LHCN-M2 (cell line): Measurements from ENCODE around the gene OSBPL2. TPM values are rescaled to one million over a fixed set of nuclear protein-coding genes. Genes with fewer than 3 reads are reported as not detected.

Experiments used
- DNase-seq: peaks from one replicate; pipeline ENCODE4 v3.0.0-alpha.2; 2012; ENCODE audit warnings: low read depth
- total RNA-seq: library from RNA; depleted of rRNA; stranded (reverse); fragments of >200 nt; gene quantifications from 2 replicates; pipeline ENCODE4 v1.2.3, GENCODE V29; 2014

Gene OSBPL2
- total RNA-seq, 1 experiment from 2014 or later, result 12.7 TPM

DNA sequence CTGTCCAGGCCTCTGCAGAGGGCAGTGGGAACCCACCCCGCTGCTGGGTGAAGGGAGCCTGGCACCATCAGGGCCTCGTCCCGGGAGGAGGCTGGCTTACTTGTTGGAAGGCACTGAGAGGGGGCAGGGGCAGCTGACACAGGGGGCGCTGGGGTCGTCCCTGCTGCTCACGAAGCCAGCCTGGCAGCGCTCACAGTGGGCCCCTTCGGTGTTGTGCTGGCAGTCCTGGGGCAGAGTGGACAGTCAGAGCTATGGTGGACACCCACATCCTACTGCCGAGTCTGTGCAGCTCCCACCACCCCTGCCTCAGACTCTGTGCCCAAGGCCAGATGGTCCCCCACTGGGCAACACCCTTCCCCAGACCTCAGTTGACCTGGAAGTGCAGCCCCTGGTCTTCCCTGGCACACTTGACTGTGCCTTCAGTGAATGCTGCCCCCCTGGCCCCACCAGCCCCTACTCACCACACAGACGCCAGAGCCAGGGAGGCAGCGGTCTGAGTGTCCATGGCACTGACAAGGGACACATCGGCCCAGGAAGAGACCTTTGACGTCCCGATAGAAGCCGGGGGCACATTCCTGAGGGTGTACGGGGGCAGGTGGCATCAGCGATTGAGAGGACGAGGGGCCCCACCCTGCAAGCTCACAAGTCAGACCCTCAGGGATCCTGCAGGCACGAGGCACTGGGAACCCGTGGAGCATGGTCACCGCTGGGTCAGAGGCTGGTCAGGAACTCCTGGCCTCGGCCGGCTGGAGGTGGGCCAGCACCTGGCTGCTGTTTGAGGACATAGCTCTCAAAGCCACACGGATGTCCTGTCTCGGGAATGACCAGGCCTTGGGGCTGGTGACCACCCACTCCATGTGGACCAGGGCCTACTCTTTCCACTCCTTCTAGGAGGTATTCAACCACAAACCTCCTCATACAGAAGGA, 85.9 kb downstream of the OSBPL2 start:
- no peak for DNase-seq

DNA sequence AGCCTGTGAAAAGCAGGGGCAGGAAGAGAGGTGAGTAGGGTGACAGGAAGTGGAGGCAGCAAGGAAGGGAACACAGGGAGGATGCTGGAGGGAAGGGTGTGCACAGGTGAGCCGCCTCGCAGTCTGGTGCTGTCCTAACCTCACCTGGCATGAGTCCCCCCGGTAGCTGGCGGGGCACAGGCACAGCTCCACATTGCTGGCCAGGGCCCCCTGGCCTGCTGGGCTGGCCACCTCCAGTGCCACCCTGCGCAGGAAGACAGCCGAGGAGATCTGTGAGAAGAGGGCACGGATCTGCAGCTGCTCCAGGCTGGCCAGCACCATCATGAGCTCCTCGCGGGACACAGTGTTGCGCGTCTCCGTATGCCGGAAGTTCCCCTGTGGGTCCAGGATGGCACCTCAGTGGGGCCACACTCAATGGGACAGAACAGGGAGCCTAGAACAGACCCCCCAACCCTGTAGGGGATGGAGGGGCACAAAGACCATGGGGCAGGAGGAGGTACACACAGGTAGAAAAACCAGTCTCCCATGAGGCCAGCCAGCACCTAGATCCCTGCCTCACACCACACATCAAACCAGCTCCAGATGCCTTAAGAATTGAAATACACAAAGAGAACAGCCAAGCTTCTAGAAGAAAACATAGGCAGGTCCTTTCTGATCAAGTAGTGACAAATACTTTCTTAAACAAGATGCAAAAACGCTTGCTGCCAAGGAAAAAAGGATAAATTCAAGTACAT, 87.0 kb downstream of the OSBPL2 start:
- DNase-seq, result no peak

DNA sequence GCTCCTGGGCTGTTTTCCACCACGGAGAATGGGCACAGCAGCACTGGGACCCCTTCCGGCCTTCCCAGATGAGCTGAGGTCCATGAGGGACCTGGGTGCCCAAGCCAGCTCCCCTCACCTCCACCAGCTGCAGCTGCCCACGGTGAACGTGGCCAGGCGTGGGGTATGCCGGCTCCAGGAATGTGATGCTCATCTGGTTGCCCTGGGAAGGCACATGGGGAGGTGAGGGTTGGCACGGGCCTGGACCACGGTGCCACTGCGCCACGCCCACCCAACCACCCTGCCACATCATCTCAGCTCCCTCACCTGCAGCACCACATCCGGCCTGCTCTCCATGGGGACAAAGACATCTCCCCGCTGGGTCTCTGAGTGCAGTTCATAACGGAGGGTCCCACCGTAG, 88.2 kb downstream of the OSBPL2 start:
- DNase-seq, result no peak

DNA sequence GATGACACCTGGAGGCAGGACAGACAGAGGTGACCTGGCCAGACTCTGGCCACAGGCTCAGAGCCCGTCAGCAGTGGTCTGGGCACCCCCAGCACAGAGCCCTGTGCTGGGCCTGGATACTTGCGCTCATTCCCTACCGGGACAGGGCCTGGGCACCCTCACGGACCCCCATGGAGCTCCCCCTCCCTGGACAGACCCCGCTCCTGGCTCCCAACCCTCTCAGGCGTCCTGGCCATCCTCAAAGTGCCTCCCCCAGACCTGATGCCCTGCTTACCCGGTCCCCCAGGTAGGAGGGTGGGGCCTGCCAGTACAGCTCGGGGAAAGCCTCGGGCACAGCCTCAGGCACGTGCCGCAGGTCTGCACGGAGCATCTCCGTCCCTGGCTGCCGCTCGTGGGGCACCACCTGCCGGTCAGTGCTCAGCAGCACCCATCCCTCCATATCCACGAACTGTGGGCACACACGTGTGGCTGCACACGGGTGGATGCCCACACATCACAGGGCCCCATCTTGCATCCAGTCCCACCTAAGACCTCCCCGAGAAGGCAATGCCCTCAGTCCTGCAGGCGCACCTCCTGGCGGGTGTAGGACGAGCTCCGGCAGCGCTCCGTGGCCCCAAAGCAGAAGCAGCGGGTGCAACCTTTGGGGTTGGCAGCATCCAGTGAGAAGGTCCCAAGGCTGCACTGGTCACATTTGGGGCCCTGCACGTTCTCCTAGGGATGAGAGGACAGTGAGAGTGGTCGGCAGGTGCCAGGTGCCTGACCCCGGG, 88.8 kb downstream of the OSBPL2 start:
- no peak for DNase-seq

DNA sequence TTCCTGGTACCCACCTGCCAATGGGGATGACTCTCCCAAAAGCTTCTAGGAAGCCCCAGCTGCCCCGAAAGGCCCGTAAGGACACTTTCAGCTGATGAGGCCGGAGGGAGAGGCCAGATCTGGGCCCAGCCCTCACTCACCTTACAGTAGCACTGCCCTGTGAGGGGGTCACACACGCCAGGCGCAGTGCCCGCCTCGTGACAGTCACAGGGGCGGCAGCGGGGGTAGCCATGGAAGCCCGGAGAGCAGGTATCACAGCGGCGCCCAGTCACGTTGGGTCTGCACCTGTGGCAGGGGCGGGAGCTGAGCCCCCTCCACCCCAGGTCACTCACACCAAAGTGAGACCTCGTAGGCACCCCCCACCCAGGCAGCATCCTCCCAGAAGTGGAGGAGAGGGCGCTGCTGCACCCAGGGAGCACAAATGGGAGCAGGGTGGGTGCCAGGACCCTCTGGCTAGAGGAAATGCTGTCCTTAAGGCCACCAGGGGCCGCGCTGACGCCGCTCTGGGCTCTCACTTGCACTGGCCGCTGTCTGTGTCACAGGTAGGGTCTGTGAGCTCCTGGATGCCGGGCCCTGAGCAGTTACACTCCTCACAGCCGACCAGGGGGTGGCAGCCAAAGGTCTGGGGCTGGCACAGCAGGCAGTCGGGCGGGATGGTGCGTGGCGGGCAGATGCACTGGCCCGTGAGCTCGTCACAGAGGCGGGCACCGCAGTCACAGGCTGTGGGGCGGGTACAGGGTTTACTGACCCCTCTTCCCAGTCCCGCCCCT, 89.6 kb downstream of the OSBPL2 start:
- DNase-seq, result no peak

DNA sequence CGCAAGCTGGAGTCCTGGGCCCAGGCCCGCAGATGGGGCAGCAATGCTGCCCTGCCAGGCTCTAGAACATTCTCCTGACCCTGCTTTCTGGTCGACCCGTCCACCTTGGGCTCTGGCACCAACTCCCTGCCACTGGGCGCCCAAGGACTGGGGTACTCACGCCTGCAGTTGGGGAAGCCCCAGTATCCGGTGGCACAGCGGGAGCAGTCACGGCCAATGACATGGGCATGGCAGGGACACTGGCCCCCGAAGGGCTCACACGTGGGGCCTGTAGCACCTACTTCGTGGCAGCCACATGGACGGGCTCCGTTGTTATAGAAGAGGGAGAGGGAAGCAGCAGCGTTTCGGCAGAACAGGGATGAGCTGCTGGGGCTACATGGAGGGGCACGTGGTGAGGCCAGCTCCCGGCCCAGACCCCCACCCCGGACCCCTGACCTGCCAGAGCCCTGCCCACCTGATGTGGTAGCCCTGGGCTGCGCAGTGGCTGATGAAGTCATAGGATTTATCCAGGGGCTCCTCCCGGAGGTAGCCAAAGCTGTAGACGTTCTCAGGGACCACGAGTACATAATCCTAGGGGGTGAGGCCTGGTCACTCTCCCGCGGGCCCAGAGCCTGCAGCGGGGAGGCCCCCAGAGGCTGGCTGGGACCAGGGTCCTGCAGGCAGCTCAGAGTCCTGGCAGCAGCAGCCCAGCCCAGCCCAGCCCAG, 90.5 kb downstream of the OSBPL2 start:
- no peak for DNase-seq

DNA sequence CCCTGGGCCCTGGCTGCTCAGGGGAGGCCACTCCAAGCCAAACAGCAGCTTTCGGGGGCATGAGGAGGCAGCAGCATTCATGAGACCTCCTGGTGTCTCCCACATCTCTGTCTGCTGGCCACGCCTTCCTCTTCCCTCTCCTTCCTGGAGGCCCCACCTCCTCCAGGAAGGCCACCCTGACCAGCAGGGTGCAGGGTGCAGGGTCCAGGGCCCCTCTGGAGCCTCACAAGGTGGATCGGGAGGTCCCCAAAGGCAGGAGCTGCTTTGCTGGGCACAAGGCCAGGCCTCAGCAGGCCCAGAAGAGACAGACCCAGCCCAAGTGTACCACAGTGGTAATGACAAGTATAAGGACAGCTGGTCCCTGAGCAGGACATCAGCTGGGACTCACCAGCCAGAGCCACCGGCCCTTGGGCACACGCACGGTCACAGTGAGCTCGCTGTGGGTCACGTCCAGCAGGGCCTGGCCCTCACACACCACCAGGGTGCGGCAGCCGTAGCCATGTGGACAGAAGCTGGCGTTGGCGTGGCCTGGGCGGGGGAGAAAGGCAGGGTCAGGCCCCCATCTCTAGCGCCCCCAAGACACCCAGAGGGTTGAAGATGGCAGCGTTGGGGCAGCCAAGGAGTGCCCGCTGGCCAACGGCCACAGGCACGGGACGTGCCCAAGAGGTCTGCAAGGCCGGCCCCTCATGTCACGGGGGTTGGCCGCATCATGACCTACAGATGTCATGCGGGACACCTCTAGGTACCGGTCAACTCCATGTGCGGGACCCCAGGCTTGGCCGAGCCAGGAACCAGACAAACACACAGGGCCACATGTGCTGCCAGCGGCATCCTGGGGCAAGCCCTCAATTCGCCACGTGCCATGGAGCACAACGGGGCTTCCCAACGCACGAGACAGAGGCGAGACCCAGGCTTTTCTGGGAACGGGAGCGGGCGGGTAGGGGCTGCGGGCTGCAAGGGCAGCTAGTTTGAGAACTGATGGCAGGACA, 91.4 kb downstream of the OSBPL2 start:
- no peak for DNase-seq

DNA sequence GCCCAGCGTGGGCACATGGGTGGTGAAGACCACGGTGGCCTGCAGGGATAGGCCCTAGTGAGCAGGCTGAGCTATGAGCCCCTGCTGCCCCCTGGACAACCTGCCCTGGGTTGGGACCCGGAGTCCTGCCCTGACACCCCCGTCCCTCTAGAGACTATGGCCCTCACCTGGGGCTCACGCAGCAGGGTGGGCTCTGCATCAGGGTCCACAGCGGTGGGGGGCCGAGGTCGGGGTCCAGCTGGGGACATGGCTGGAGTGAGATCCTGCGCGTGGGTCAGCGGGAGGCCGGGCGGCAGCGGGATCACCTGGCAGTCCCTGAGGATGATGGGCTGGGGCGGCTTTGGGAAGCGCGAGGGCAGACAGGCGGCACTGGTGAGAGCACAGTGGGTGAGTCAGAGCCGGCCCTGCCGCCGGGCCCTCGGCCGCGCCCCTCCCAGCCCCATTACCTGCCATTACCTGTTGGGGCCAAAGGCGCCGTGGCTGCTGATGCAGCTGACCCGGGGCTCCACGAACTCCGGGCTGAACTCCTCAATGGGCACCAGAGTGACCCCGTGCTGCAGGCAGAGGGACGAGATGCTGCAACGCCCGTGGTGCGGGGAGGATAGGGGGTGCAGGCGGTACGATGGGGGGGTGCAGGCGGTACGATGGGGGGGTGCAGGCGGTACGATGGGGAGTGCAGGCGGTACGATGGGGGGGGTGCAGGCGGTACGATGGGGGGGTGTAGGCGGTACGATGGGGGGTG, 92.4 kb downstream of the OSBPL2 start:
- no peak for DNase-seq

DNA sequence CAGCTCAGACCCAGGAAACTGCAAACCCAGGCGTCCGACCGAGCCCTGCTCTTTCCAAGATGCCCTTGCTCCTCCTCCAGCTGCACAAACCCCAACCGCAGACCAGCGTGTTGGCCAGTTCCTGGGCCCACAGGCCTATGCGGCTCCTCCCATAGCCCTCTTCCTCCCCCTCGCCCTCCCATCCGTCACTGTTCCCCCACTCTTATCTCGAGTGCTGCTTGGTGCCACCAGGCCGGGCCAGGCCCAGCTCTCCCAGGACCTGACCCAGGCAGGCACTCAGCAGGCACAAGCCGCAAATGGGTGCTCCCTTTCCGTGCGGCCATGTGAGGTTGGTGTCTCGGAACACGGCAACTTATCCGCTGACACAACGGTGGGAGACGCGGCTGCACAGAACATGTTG, 93.0 kb downstream of the OSBPL2 start:
- DNase-seq, result no peak

DNA sequence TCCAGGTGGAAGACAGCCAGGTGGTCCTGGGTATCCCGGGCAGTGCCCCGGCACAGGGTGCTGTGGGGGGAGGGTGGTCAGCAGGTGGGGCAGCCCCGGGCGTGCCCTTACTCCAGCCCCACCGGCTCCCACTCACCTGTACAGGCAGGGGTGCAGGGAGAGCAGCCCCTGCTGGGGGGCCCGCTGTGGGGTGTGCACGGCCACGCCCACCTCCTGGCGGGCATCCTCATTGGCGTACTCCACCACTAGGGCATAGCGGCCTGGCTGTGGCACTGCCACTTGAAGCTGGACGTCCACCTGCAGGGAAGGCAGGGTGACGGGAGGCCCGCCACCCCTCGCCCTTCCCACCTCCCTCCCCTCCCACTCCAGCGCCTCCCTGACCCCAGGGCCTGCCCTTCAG, 94.1 kb downstream of the OSBPL2 start:
- DNase-seq, result no peak

DNA sequence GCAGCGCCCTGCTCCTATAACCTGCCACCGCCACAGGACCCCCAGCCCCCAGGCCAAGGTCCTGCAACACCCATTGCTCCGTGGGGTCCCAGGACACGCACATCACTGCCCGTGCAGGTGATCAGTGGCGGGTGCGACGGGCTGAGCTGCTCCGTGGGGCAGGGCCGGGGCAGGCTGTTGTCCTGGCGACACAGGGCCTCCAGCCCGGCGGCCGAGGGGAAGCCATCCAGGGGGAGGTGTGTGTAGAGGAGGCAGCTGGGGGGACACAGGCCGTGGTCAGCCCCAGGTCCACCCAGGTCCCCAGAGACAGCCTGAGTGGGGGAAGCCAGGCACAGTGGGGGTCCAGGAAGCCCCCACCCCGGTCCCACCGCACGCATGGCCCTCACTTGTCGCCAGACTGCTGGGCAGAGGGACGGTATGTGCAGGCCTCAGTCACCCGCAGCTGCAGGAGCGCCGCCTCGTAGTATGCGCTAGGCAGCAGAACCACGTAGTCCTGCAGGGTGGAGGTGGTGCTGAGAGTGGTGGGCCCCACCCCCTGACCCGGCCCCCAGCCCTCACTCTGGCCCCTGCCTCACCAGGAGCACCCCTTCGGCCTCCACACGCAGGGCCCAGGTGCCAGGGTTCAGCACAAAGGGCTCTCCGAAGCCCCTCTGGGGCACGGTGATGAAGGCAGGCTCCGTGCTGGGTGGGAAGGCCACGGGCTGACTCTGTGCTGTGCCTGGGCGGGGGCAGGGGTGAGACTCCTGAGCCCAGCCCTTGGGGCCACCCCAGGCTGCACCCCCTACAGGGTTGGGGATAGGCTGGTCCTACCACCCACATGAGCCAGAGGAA, 94.9 kb downstream of the OSBPL2 start:
- no peak for DNase-seq

DNA sequence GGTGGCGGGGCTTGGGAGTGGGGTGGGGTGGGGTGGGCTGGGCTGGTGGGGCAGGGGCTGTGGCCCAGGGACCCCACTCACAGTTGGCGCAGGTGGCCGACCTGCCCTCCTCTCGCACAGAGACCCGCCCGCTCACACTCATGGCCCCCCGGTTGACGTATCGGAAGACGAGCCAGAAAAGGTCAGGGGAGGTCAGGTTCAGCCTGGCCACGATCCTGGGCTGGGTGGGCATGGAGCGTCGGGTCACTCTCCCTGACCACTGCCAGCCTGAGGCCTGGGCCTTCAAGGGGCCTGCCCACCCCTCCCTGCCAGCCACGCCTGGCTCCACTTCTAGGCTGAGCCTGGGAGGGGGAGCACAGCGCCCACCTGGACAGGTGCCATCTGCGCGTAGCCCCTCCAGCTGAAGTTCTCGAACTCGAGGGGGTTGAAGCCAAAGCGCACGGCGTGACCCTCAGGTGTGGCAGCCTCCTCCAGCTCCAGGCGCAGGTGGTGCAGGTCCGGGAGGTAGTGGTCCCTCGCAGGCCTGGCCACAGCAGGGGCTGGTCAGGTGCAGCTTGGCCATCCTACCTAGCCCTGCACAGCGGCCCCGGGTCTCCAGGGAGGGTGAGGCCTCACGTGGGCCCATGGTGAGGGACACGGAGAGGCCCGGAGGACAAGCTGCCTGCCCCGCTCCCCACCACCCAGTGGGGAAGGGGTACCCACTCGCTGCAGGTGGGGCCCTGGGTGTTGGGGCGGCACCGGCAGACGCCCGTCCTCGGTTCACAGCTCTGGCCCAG, 95.7 kb downstream of the OSBPL2 start:
- DNase-seq, result no peak

DNA sequence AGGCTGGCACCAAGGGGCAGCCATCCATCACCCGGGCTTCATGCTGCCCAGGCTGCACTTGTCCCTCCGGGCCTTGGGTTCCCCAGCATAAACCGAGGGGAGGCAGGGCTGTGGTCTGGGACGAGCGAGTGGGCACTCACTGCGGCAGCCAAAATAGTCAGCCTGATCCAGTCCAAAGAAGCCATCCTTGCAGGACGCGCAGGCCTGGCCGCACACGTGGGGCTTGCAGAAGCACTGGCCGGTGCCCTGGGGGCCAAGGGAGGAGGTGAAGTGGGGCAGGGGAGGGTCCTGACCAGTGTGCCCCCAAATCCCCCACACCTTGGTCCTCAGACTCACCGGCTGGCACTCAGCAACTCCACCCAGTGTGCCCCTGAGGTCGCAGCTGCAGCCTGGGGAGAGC, 96.6 kb downstream of the OSBPL2 start:
- no peak for DNase-seq

DNA sequence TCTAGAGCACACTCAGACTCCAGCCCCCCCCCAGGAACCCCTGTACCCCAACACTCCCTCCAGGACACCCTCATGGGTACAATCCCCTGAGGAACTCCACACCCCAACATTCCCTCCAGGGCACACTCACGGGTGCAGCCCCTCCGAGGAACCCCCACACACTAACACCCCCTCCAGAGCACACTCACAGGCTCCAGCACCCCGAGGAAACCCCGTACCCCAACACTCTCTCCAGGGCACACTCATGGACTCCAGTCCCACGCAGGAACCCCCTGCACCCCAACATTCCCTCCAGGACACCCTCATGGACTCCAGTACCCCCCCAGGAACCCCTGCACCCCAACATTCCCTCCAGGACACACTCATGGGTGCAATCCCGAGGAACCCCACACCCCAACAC, 97.2 kb downstream of the OSBPL2 start:
- DNase-seq, result no peak

DNA sequence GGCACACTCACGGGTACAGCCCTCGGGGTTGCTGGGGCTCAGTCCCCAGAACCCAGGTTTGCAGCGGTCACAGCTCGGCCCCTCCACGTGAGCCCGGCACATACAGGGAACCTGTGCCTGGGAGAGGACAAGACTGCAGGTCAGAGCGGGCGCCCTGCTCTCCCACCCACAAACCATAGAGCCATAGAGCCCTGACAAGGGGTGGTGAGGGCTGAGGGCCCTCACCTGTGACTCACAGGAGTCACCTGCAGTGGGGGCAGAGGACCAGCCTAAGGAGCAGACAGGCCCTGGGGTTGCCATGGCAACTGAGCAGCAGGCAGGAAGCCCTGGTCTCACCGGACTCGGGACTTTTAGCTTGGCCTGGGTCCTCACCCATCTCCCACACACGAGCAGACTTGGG, 98.0 kb downstream of the OSBPL2 start:
- DNase-seq, result no peak

DNA sequence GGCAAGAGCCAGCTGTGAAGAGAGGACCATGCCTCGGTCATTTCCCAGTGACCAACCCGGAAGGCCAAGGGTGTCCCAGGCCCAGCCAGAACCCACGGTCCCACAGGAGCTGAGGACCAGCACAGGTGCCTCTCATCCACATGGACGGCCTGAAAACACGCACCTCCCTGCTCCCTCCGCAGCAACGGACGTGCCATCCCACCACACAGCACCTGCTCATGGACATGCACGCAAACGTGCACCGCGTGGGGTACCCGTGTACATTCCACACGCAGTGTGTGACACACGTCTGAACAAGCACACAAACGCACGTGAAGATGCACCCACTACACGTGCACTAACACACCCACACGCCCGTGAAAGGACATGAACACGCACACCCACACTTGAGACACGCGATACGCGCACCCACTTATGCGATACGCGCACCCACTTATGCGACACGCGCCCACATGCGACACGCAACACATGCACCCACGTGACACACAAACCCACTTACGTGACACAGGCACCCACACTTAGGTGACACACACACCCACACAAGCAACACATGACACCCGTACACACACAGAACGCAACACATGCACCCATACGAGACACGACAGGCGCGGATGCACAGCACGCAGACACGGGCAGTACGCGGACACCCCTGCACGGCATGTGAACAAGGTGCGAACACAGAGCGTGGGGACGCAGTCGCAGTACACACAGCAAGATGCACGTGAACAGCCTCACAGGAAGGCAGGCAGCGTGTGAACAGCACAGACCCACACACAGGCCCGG, 98.6 kb downstream of the OSBPL2 start:
- no peak for DNase-seq
